ENCODE measurements around the gene SERAC1. TPM values are rescaled to one million over a fixed set of nuclear protein-coding genes. Genes with fewer than 3 reads are reported as not detected.
A peak's percentile ranks its signal among the peaks of the same experiment; 100 is the strongest.

SERAC1 gene
- polyA plus RNA-seq, 1 experiment, result 6.1 TPM

GRCh38 chr6:158207422-158207788, 39.3 kb upstream of the SERAC1 start:
- Histone ChIP-seq H3K27me3 (ENCODE audit: control insufficient read depth, insufficient read depth, low read length) (peaks cover 2% of the 10 kb centered on the region; the same call in 1 of the 2 replicates), H3K36me3 (ENCODE audit: control insufficient read depth, insufficient read depth, low read length) (no peaks in the 10 kb centered on the region), H3K4me3 (ENCODE audit: low read depth, low read length) (no peak overlapping the region)
- CTCF ChIA-PET, result interaction anchor here (0.7 to 3.1 kb wide), 3 partner anchors 11 to 18 kb away, joined by 3 to 11 read pairs (median 3); no protein-coding TSS in a partner anchor
- no peak for DNase-seq (ENCODE audit: low read depth)
- TF ChIP-seq CTCF (IDR thresholded peaks at IDR 0.05; ENCODE audit: insufficient read depth, low read depth, low read length), result no peak
- POLR2A ChIA-PET, result no interaction called here

DNA sequence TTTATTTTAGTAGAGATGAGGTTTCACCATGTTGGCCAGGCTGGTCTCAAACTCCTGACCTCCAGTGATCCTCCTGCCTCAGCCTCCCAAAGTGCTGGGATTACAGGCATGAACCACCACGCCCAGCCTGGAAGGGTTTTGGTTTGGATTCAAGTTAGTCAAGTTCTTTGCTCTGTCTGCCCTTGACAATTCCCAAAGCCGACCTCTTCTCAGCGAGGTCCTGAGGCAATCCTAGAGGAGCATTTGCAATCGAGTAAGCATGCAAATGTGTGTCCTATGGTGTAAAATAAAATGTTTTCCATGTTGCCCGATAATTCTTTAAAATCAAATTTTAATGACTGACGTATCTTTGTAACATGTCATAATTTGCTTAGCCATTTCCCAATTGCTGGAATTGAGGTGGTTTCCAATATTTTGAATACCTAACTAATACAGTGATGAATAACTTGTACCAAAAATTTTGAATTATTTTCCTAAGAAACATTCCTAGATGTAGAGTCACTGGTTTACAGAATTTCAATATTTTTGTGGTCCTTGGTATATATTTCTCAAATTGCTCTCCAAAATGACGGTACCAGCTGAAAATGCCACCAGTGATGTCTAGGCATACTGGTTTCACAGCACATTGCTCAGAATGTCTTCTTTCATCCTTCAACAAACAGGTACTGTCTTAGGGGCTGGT, 38.8 kb upstream of the SERAC1 start:
- ChIA-PET CTCF (interaction anchor here (1.8 to 3.1 kb wide), 2 partner anchors 7 to 10 kb away, joined by 5 to 11 read pairs; no protein-coding TSS in a partner anchor), POLR2A (no interaction called here)
- TF ChIP-seq CTCF (IDR thresholded peaks at IDR 0.05; ENCODE audit: insufficient read depth, low read depth, low read length), result no peak
- DNase-seq (ENCODE audit: low read depth), result no peak
- Histone ChIP-seq H3K27me3 (ENCODE audit: control insufficient read depth, insufficient read depth, low read length) (peaks cover 2% of the 10 kb centered on the region; the same call in 1 of the 2 replicates), H3K4me3 (ENCODE audit: low read depth, low read length) (no peak overlapping the region), H3K36me3 (ENCODE audit: control insufficient read depth, insufficient read depth, low read length) (no peaks in the 10 kb centered on the region)

- POLR2A ChIA-PET, result no interaction called here
- peak; percentile 48; the same call in 1 of the 2 replicates for TF ChIP-seq CTCF (IDR thresholded peaks at IDR 0.05; ENCODE audit: insufficient read depth, low read depth, low read length)
- no peak for DNase-seq (ENCODE audit: low read depth)
- H3K4me3 ChIP-seq (ENCODE audit: low read depth, low read length), result no peak overlapping the region
- CTCF ChIA-PET, result interaction anchor here (0.6 to 3.1 kb wide), 8 partner anchors 9 to 486 kb away, joined by 3 to 11 read pairs (median 3); no protein-coding TSS in a partner anchor
- H3K36me3 ChIP-seq (ENCODE audit: control insufficient read depth, insufficient read depth, low read length), result no peaks in the 10 kb centered on the region
- H3K27me3 ChIP-seq (ENCODE audit: control insufficient read depth, insufficient read depth, low read length), result peaks cover 2% of the 10 kb centered on the region; the same call in 1 of the 2 replicates
Measured at GRCh38 chr6:158205169-158205944, 37.3 kb upstream of the SERAC1 start.

DNA sequence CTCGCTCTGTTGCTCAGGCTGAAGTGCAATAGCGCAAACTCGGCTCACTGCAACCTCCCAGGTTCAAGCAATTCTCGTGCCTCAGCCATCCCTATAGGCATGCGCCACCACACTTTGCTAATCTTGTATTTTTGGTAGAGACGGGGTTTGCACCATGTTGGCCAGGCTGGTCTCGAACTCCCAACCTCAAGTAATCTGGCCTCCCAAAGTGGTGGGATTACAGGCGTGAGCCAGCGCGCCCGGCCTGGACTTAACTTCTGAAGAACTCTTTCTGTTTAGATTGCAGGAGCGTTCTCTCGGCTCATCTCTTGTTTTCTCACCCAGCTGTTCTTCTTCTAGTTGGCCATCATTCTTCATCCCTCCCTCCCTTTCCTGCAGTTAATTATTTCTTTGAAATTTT, 30.4 kb upstream of the SERAC1 start:
- DNase-seq (ENCODE audit: low read depth), result no peak
- Histone ChIP-seq H3K4me3 (ENCODE audit: low read depth, low read length) (no peak overlapping the region), H3K36me3 (ENCODE audit: control insufficient read depth, insufficient read depth, low read length) (no peaks in the 10 kb centered on the region), H3K27me3 (ENCODE audit: control insufficient read depth, insufficient read depth, low read length) (no peaks in the 10 kb centered on the region)
- POLR2A ChIA-PET, result no interaction called here
- CTCF ChIA-PET, result interaction anchor here (0.6 to 1.3 kb wide), 2 partner anchors 10 to 56 kb away, joined by 3 to 7 read pairs; no protein-coding TSS in a partner anchor
- TF ChIP-seq CTCF (IDR thresholded peaks at IDR 0.05; ENCODE audit: insufficient read depth, low read depth, low read length), result no peak
